HG02973 (cell line): ENCODE data around the gene MPC1.
"Not testable (repeated sequence)": the region's sequence is repeated elsewhere in the genome, so short reads cannot be mapped to it uniquely, and the experiment has no call there.

Source experiments
- ATAC-seq: cut with Tn5 transposase; IDR thresholded peaks from one replicate; pipeline ENCODE4 v1.9.1; 2021; ENCODE audit warnings: moderate library complexity; ENCODE audit not compliant: unreplicated experiment

The MPC1 gene

GRCh38 chr6:166382500-166382932 is 224 bp downstream of the MPC1 start:
- peak; percentile 9 for ATAC-seq

GRCh38 chr6:166381733-166382499 is 824 bp downstream of the MPC1 start:
- ATAC-seq = peak; percentile 58

GRCh38 chr6:166381381-166381732 is 1.4 kb downstream of the MPC1 start:
- ATAC-seq = no peak

GRCh38 chr6:166379800-166380199 is 2.9 kb downstream of the MPC1 start:
- ATAC-seq = no peak

GRCh38 chr6:166379103-166379586 is 3.6 kb downstream of the MPC1 start:
- no peak for ATAC-seq

- ATAC-seq = no peak
Measured at GRCh38 chr6:166377721-166378120, 5.0 kb downstream of the MPC1 start.

- ATAC-seq = no peak
Measured at GRCh38 chr6:166375013-166375412, 7.7 kb downstream of the MPC1 start.

- no peak for ATAC-seq
Measured at GRCh38 chr6:166370489-166370888, 12.3 kb downstream of the MPC1 start.

GRCh38 chr6:166369782-166370181 is 13.0 kb downstream of the MPC1 start:
- no peak for ATAC-seq

GRCh38 chr6:166366921-166367320 is 15.8 kb downstream of the MPC1 start:
- no peak for ATAC-seq

GRCh38 chr6:166365806-166366205 is 16.9 kb downstream of the MPC1 start:
- no peak for ATAC-seq

- no peak for ATAC-seq
Measured at GRCh38 chr6:166365221-166365620, 17.5 kb downstream of the MPC1 start.

GRCh38 chr6:166364456-166364855 is 18.3 kb downstream of the MPC1 start:
- no peak for ATAC-seq

- ATAC-seq = not testable (repeated sequence)
Measured at GRCh38 chr6:166362427-166362826, 20.3 kb downstream of the MPC1 start.

- no peak for ATAC-seq
Measured at GRCh38 chr6:166361077-166361429, 21.7 kb downstream of the MPC1 start.

- ATAC-seq = no peak
Measured at GRCh38 chr6:166360243-166361076, 22.3 kb downstream of the MPC1 start.

GRCh38 chr6:166355552-166355951 is 27.2 kb downstream of the MPC1 start:
- ATAC-seq = no peak

- no peak for ATAC-seq
Measured at GRCh38 chr6:166354965-166355364, 27.8 kb downstream of the MPC1 start.

GRCh38 chr6:166354143-166354542 is 28.6 kb downstream of the MPC1 start:
- no peak for ATAC-seq

- ATAC-seq = no peak
Measured at GRCh38 chr6:166353507-166353906, 29.2 kb downstream of the MPC1 start.

- no peak for ATAC-seq
Measured at GRCh38 chr6:166352923-166353322, 29.8 kb downstream of the MPC1 start.

- ATAC-seq = peak; percentile 93
Measured at GRCh38 chr6:166351715-166352285, 30.9 kb downstream of the MPC1 start.
